ENCODE results near the gene ELMO1. TPM values are rescaled to one million over a fixed set of nuclear protein-coding genes. Genes with fewer than 3 reads are reported as not detected.

ELMO1 gene
- total RNA-seq, 1 donor from 2014 or later, result 11.4 TPM

DNA sequence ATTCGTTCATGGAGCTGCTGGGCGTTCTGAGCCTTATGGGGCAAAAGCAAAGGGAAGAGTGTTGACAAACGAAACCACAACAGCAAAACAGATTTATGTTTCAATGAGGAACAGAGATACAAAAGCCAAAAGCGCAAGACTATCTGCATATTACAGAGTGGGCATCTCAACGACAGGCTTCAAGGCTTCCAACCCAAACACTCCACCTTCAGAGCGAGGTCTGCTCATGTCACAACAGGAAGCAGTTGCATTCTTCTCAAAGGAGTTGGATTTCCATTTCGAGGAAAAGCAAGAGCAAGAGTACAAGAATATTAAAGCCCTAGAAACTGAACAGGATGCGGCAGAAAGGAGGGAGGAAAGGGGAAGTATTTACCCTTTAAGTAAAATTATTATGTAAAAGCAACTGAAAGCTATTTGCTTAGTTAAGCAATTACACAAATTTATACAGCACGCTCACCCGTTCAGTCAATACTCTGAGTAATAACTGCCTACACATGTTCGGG lies 189.3 kb downstream of the ELMO1 start:
- intact Hi-C loops (cut with DNase I), result no loop called here
- no peak for DNase-seq (ENCODE audit: low spot score)

DNA sequence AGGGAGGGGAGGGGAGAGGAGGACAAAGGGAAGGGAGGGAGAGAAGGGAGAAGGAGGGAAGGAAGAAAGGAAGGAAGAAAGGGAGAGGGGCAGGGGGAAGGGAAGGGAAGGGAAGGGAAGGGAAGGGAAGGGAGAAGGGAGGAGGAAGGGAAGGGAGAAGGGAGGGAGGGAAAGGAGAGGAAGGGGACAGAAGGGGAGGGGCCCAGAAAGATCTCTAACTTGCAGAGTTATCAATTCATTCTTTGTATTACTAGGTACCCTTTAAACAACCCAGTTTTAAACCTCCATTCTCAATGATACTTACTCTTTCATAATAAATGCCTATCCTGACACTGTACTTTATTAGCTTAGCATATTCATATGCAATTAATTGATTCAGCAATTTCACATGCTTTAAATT lies 192.0 kb downstream of the ELMO1 start:
- intact Hi-C loops (cut with DNase I), result no loop called here
- no peak for DNase-seq (ENCODE audit: low spot score)

DNA sequence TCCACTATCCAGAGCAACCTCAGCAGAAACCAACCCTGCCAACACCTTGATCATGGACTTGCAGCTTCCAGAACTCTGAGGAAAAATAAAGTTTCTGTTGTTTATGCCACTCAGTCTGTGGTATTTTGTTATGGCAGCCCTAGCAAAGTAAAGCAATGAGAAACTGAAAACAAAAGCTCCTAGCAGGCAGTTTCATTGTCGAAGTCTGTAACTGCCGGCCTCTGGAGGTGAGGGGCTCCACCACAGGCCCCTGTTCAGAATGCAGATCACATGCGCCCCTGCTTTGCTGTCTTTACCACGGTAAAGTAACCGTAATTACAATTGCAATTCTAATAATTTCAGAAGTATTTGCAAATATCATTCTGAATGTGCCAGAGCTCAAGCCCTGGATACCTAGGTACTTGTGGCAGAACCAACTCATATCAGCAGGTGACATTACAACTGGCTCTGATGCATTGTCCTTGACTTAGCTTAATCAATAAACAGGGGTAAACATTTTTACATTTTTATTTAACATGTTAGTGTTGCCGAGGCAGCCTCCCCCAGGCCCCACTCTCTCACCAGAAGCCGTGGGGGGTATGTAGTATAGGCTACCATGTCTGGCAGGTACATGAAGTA lies 193.2 kb downstream of the ELMO1 start:
- no peak for DNase-seq (ENCODE audit: low spot score)
- intact Hi-C loops (cut with DNase I), result no loop called here

DNA sequence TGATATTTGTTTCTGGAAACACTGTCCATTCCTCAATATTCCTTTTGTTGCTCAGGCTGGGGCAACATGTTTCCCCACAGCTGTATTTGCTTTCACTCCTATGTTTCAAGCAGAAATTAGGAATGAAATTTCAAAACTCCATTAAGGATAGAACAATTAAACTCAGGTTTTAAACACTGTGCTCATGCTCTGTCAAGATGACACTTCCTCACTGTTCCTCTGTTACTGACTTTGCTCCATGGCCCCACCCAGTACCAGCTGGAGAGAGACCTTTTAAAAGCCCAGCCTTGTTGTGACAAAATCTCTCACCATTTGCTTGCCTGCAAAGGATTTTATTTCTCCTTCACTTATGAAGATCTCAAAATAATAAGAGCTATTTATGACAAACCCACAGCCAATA lies 197.4 kb downstream of the ELMO1 start:
- no peak for DNase-seq (ENCODE audit: low spot score)
- intact Hi-C loops (cut with DNase I), result no loop called here

DNA sequence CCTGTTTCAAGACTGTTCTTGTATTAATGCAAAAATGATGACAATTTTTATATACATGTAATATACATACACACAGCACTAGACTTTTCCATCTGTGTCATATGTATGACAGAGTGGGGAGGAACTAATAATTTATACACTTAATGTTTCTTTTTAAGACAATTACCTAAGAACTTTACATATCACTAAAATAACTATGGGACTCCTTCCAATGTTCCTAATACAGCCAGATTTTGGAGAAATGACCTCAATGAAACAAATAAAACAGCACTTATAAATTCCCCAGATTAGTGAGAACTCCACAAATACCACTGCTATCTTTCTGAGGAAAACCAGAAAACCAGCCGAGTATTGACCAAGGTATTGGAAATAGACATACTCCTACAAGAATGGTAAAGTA lies 199.4 kb downstream of the ELMO1 start:
- DNase-seq (ENCODE audit: low spot score), result no peak
- intact Hi-C loops (cut with DNase I), result no loop called here

DNA sequence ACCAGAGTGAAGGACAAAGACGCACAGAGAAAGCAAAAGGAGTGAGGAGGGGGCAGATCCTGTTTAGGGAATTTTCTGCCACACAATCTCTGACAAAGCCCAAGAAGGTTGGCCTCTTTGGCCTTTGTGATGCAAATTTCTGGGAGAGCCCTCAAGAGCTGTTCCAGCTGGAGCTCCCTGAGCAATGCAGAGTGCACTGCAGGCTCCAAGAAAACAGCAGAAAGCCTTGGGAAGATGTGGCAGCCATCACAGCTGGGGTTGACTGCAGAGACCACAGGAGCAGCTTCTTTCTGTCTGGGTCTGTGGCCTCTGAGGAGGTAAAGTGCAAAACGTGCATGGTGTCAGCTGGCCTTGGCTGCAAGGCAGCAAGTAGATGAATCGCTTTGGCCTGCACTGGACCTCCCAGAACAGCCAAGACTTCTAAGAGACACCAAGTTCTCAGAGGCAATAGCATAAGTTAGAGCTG lies 200.2 kb downstream of the ELMO1 start:
- intact Hi-C loops (cut with DNase I), result no loop called here
- no peak for DNase-seq (ENCODE audit: low spot score)

DNA sequence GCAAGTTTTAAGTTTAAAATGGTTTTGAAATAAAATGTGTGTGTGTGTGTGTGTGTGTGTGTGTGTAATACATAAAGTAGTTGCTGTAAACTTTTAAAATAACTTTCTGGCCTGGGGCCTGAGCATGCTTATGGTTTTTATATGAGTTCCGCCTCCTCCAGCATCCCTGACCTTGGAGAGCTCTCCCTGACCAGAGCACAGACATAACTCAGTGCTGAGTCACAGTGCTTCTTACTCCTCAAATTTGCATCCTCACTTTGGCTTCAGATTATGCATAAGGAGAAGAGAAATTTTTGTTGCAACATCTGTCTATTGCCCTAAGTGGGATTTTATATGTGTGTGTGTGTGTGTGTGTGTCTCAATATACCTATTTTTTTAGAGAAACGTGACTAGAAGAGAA lies 200.8 kb downstream of the ELMO1 start:
- intact Hi-C loops (cut with DNase I), result no loop called here
- DNase-seq (ENCODE audit: low spot score), result no peak

DNA sequence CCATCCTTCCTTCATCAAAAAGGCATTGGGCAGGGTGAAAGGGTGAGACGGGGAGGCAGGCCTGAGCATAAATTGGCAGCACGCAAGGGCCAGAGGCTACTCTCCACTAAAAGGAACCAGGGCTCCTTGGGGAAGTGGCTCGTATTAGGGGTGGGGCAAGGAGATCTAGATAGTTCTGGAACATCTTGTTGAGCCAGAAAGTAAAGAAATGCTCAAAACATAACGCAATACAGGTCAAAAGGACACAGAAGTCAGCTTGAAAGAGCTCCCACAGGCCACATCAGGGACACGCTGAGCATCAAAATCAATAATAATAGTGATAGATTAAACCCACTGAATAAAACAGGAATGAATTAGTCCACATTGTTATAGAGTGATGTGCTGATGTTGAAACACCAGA lies 203.1 kb downstream of the ELMO1 start:
- intact Hi-C loops (cut with DNase I), result no loop called here
- no peak for DNase-seq (ENCODE audit: low spot score)

DNA sequence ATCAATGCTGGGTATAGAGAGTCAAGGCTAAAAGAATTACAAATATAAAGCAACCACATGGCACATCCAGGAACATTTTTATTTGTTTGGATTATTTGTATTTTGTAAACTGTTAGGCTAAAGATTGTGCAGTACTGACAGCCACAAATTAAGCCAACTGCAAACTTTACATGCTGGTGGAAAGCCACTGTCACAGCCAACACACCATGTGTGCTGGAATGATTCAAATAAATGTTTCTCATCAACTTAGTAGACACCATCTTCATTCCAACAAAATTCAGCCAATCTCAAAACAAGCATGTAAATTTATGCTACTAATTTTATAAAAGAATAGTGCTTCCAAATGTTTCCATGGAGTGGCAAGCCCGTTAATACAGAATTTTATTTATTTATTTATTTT lies 211.8 kb downstream of the ELMO1 start:
- intact Hi-C loops (cut with DNase I), result loop anchor here (10.0 kb wide), 1 partner anchor 598 kb away; no protein-coding TSS in a partner anchor

DNA sequence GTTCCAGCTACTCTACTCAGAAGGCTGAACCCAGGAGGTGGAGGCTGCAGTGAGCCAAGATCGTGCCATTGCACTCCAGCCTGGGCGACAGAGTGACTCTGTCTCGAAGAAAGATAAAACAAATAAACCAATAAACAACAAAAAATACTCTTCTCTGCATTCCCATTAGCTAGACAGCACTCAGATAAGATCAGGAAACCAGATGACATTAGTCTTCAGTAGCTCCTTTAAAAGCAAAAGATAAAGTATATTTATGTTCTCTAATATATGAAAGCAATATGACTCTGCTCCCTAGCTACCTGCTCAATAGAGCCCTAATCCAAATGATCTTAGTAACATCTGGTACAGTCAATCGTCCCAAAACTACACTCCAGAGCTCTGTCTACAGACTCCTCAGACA lies 212.9 kb downstream of the ELMO1 start:
- intact Hi-C loops (cut with DNase I), result loop anchor here (10.0 kb wide), 1 partner anchor 599 kb away; no protein-coding TSS in a partner anchor
- DNase-seq (ENCODE audit: low spot score), result no peak

More for the DNA sequence above, 211.8 kb downstream of the ELMO1 start:
- DNase-seq (ENCODE audit: low spot score), result no peak

DNA sequence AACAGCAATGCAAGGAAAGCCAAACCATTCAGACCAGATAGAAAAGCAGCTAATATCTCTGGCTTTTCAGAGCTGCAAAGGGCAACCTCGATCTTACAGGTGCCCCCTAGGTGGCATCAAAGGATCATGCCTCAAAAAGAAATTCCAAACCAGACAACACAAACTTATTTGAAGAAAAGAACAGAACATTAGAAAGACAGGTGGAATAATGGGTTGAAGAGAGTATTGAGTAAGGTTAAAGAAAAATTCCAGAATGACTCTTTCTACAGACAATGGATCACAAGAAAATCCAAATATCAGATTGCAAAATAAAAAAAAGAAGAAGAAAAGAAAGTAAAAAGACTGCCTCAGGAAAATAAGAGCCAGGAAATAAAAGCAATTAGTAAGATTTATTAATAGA lies 213.7 kb downstream of the ELMO1 start:
- intact Hi-C loops (cut with DNase I), result loop anchor here (10.0 kb wide), 1 partner anchor 600 kb away; no protein-coding TSS in a partner anchor
- no peak for DNase-seq (ENCODE audit: low spot score)

DNA sequence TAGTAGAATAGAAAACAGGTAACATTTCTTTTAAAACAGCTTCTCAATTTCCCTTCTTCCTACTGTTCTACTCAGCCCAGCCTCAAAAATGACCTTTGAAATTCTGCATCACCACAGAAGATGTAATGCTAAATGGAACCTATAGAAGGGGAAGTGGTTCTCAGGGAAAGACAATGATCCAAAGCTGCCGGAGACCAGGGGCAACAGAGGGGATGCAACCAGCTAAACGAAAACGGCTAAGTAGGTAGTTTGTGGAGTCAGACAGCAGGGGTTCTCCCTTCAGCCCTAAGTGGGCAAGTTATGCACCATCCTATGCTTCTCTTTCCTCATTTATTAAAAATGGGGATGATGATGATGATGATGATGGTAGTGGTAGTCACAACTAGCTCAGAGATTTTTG lies 214.3 kb downstream of the ELMO1 start:
- no peak for DNase-seq (ENCODE audit: low spot score)
- intact Hi-C loops (cut with DNase I), result loop anchor here (10.0 kb wide), 1 partner anchor 600 kb away; no protein-coding TSS in a partner anchor

DNA sequence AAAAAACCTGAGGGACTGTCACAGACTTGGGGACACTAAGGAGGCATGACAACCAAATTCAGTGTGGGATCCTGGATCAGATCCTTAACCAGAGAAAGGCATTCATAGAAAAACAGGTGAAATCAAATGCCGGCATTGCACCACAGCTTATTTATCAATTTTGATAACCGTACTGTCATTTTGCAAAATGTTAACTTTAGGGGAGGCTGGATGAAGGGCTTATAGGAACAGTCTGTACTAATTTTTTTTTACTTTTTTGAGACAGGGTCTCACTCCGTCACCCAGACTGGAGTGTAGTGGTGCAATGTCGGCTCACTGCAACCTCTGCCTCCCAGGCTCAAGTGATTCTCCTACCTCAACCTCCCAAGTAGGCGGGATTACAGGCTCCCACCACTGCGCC lies 217.1 kb downstream of the ELMO1 start:
- intact Hi-C loops (cut with DNase I), result loop anchor here (10.0 kb wide), 1 partner anchor 603 kb away; no protein-coding TSS in a partner anchor
- DNase-seq (ENCODE audit: low spot score), result no peak

DNA sequence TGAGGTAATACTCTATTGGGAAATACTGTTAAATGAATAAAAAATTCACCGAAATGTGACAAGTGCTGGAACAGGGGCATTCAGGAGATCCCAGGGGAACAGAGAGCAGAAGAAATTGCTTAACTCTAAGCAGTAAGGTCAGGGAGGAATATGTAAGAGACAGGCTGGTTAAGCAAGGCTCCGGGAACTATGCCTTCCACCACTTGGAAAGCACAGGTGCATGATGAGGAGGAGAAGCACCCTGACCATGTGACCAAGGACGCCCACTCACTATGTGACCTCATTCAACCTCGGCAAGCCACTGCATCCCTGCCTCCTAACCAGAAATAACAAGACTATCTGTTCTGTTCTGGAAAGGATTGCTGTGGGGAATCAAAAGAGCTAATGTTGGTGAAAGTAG lies 218.4 kb downstream of the ELMO1 start:
- intact Hi-C loops (cut with DNase I), result loop anchor here (10.0 kb wide), 1 partner anchor 605 kb away; no protein-coding TSS in a partner anchor
- peak; percentile 75 for DNase-seq (ENCODE audit: low spot score)

DNA sequence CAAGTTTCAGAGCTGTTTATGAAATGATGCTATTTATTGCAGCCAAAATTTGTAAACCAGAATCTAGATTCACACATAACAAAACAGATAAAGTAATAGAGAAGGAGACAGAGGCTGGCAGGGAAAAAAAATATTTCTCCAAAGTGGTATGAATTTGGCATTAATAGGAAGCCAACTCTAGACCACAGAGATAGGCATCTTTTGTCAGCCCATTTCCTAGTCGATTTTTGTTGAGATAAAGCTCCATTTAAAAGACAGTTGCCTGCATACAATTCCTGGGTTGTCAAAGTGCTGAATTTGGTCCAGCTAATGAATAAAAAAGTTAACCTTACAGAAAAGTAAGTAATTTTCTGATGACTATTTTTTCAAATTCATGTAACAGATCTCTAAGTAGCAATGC lies 219.3 kb downstream of the ELMO1 start:
- DNase-seq (ENCODE audit: low spot score), result no peak
- intact Hi-C loops (cut with DNase I), result no loop called here

DNA sequence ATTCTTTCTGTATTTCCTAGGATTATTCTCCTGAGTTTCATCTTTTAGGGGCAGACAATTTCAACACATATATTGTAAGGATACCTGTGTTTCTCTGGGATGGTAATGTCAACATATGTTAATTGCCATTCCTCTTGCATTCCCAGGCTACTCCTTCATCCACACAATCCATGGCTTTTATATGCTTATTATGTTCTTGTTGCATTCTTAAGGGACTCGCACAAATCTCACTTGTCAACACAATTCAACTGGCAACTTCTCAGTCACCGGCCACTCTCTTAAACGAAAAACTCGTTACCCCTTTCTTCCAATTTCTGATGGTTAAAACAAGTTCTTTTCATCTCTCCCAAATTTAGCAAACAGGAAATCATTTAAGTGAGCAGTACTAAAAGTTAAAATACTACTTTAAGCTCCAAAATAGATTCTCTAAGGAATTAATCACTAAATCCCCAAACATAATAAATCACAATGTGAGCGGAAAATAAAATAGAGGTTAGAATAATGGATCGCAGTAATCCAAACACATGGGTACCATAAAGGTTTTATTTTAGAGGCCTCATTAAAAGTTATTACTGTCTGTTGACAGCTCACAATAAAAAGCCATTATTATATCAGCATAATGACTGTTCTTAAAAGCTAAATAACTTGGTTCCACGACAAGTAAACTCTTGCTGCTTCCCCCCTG lies 223.2 kb downstream of the ELMO1 start:
- no peak for DNase-seq (ENCODE audit: low spot score)
- intact Hi-C loops (cut with DNase I), result no loop called here

DNA sequence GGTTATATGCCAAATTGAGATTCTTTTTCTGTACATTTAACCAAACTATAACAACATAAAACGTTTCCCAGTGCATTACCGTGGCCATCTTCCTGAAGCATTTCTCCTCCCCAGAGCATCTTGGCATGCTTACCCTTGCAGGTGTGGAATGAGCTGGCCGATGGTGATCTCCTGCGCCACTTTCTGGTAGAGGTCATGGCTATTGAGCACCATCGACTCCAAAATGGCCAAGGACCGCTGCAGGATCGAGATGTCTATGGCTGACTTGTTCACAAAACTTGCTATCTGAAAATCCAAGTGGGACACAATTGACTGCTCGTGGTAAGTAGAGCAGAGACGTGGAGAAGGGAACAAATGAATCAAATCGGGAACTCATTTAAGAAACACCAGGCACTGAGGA lies 223.9 kb downstream of the ELMO1 start:
- intact Hi-C loops (cut with DNase I), result no loop called here
- no peak for DNase-seq (ENCODE audit: low spot score)

DNA sequence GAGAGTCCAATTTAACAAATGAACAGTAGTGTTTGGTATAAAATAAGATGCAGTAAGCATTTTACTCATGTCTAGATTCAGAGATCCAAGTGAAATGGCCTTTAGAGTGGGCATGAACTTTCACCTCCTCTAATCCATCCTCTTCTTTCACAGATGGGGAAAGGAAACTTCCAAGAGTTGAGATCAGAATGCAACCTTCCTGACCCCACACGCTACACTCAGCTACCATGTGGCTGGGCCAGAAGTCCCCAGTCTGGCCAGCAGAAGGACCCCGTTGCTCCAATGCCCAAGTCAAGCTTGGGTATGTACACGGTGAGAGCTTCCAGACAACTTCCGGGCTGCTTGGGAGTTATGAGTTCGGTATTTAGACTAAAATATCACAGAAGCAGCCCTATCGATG lies 228.0 kb downstream of the ELMO1 start:
- DNase-seq (ENCODE audit: low spot score), result no peak

DNA sequence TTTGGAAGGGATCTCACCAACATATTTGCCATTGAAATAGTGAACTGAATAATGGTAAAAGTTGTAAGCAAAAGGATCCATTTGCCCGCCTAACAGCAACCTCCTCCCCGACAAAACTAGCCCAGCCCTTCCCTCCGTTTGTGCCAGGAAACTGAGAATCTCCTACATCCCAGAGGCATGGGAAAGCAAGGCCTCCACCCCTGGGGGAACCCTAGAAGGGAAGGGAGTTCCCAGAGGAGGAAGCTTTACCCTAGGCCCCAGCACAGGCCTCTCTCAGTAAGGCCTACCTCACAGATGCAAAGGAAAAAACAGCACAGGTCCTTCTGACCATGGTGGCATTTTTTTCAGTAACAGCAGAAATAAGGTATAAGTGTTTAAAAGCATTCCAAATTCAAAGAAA lies 229.7 kb downstream of the ELMO1 start:
- intact Hi-C loops (cut with DNase I), result loop anchor here (5.0 to 10.0 kb wide), 2 partner anchors 136 to 228 kb away; partner anchors contain the start of gene ELMO1

More for the DNA sequence above, 228.0 kb downstream of the ELMO1 start:
- intact Hi-C loops (cut with DNase I), result no loop called here

DNA sequence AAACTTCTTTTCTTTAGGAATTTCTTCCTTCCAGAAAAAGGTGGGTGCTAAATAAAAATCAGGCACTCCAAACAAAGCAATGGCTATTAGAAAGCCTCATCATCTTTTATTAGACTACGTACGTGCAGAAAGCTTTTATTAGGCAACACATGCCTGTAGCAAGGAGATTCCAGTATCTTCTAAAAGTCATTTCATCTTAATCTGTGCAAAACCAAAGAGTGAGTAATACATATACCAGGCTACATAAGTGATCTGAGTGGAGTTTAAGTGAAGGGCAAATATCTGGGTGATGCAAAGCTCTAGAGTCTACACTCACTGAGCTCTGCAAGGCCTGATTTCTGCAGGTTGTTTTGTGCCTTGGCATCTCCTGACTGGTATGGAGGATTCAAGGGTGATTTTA lies 231.7 kb downstream of the ELMO1 start:
- intact Hi-C loops (cut with DNase I), result loop anchor here (5.0 to 10.0 kb wide), 2 partner anchors 138 to 230 kb away; partner anchors contain the start of gene ELMO1
- DNase-seq (ENCODE audit: low spot score), result no peak

More for the DNA sequence above, 229.7 kb downstream of the ELMO1 start:
- no peak for DNase-seq (ENCODE audit: low spot score)
